ENCODE data around the gene RNF149. TPM values are rescaled to one million over a fixed set of nuclear protein-coding genes. Genes with fewer than 3 reads are reported as not detected.

The RNF149 gene
- polyA plus RNA-seq, 2 of the 4 experiments (the other 2 are of a cell fraction), result 28.8 to 34.8 TPM

DNA sequence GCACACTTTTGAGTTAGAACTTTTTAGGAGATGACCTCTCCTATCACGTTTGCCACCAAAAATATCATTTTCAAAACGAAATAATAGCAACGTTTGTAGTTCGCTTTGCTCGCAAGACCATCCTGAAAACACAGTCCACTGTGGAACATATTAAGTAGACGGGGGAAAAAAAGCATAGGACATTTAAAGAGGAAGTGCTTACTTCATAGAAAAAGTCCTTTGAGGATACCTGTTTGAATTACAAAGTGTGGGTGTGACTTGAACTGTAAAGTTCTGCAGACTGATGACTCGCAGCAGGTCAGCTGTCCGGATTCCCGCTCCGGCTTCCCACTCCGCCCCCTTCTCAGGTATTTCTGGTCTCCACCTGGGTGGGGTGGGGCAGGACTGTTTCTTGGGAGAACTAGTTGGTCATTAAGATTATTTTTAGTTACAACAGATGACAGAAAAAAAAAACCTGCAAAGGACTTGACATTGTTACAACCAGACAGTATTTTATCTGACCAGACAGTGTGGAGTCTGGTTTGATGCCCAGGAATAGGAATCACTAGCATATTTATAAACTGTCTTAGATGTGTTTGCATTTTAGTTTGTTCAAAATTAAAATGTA lies 42.5 kb downstream of the RNF149 start (continued):
- TF ChIP-seq CTCF (IDR thresholded peaks at IDR 0.05) (no peak), REST (IDR thresholded peaks at IDR 0.05) (no peak)

DNA sequence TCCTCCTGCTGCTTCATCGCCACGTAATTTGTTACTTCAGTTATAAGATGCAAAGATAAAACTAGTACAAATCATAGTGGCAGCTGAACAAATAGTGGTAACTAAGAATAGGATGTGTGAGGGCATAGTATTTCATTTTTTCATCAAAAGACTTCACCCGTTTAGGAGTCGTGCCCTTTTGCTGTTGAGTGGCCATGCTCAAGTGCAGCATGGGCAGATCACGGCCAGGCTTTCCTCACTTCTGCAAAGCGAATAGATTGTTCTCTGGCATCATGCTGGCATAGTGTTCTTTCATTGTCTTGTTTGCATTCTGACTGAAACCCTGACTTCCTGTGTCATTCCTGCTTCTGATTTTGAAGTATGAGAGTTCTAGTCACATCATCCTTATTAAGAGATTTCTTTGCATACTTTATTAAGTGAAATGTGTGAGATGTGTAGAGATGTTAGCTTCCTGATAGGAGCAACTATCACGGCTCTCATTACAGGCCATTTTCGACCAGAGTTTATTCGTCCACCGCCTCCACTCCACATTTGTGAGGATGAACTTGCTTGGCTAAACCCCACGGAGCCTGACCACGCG lies 44.1 kb downstream of the RNF149 start:
- no peaks in the 10 kb centered on the region for H3K9me3 ChIP-seq
- WGBS (ENCODE audit: missing lambda C conversion rate), result 94% methylated on average over 13 of the region's 13 CpGs
- FAIRE-seq, result no peak
- TF ChIP-seq USF2 (IDR thresholded peaks at IDR 0.05) (no peak), MAZ (IDR thresholded peaks at IDR 0.05; ENCODE audit: borderline replicate concordance, low read depth, low read length) (no peak), CEBPB (IDR thresholded peaks at IDR 0.05) (no peak), ZC3H11A (IDR thresholded peaks at IDR 0.05) (no peak), FOXS1 (CRISPR knock-in tag; IDR thresholded peaks at IDR 0.05) (no peak), GATA3 (IDR thresholded peaks at IDR 0.05; ENCODE audit: borderline replicate concordance) (no peak), CTCF (IDR thresholded peaks at IDR 0.05) (no peak), RFX5 (IDR thresholded peaks at IDR 0.05) (no peak), ZFP36 (IDR thresholded peaks at IDR 0.05; ENCODE audit: borderline replicate concordance, partially characterized antibody) (no peak)
- TF ChIP-seq, protein P1, sequence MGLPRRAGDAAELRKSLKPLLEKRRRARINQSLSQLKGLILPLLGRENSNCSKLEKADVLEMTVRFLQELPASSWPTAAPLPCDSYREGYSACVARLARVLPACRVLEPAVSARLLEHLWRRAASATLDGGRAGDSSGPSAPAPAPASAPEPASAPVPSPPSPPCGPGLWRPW (IDR thresholded peaks at IDR 0.05), result no peak
- no peak for DNase-seq (ENCODE audit: low read depth in 1 of 2, low spot score in 1 of 2)
- no peak overlapping the region for H3K27ac ChIP-seq
- CTCF ChIA-PET, result no interaction called here
- no peak for ATAC-seq
- no peak overlapping the region for H3K4me3 ChIP-seq
- peaks cover 4% of the 10 kb centered on the region; the same call in 1 of the 3 replicates for H3K4me1 ChIP-seq
- no peak overlapping the region for H3K4me2 ChIP-seq
- POLR2A ChIA-PET, result no interaction called here

DNA sequence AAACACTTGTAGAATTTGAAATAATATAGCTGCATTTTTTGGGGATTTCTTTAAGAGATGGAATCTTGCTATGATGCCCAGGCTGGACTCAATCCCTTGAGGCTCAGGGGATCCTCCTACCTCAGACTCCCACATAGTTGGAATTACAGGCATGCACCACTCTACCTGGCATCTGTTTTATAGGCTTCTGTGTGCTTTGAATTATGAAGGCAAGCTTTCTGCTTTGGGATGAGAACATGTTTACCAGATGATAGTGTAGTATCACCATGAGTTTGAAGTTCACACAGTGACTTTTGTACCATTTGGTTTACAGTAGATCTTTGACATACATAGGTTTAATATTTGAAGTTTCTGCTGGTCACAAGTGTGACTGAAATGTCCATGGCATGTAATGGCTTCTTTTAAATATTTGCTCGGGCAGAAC lies 45.1 kb downstream of the RNF149 start:
- TF ChIP-seq, protein P2, sequence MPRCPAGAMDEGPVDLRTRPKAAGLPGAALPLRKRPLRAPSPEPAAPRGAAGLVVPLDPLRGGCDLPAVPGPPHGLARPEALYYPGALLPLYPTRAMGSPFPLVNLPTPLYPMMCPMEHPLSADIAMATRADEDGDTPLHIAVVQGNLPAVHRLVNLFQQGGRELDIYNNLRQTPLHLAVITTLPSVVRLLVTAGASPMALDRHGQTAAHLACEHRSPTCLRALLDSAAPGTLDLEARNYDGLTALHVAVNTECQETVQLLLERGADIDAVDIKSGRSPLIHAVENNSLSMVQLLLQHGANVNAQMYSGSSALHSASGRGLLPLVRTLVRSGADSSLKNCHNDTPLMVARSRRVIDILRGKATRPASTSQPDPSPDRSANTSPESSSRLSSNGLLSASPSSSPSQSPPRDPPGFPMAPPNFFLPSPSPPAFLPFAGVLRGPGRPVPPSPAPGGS (IDR thresholded peaks at IDR 0.05), result no peak
- FAIRE-seq (no peak), ATAC-seq (no peak), DNase-seq (ENCODE audit: low read depth in 1 of 2, low spot score in 1 of 2) (no peak)
- no peak overlapping the region for H3K4me2 ChIP-seq
- no peaks in the 10 kb centered on the region for H3K9me3 ChIP-seq
- no peak overlapping the region for H3K27ac ChIP-seq
- no peak overlapping the region for H3K4me3 ChIP-seq
- ChIA-PET CTCF (interaction anchor here (0.6 kb wide), 1 partner anchor 8 kb away, joined by 3 read pairs; no protein-coding TSS in a partner anchor), POLR2A (no interaction called here)
- H3K4me1 ChIP-seq, result peaks cover 4% of the 10 kb centered on the region; the same call in 1 of the 3 replicates
- WGBS (ENCODE audit: missing lambda C conversion rate), result 89% methylated on average over 1 of the region's 1 CpG
